Sciatic nerve (tissue), 1 donor: Measurements from ENCODE around the gene OR4D9. TPM values are rescaled to one million over a fixed set of nuclear protein-coding genes. Genes with fewer than 3 reads are reported as not detected.

Experiments used
- total RNA-seq: library from RNA; stranded (reverse); fragmentation: NEBNext Ultra II Directional; extraction: Animal tissue kit (Norgen Biotek cat#: 25700); gene quantifications from one replicate; pipeline ENCODE4 v1.2.1, GENCODE V29; 2021
- donor health status: DM: no; HTN: no; CAD: no.

The OR4D9 gene
- total RNA-seq, 1 donor from 2014 or later: not detected

Other genes starting within 250 kb of the OR4D9 start
- gene OR5AN1, start 152.6 kb upstream of the OR4D9 start, total RNA-seq: not detected
- not detected for gene OR5A2, start 85.1 kb upstream of the OR4D9 start, total RNA-seq
- gene OR5A1, start 75.1 kb upstream of the OR4D9 start, total RNA-seq: not detected
- gene OR4D6, start 54.6 kb upstream of the OR4D9 start, total RNA-seq: not detected
- not detected for gene OR4D10, start 38.2 kb upstream of the OR4D9 start, total RNA-seq
- not detected for gene OR4D11, start 8.0 kb upstream of the OR4D9 start, total RNA-seq
- 45.5 TPM for gene OSBP, start 104.2 kb downstream of the OR4D9 start, total RNA-seq
- gene PATL1, start 157.5 kb downstream of the OR4D9 start, total RNA-seq: 37.4 TPM
- gene OR10V1, start 202.3 kb downstream of the OR4D9 start, total RNA-seq: not detected
- 19.3 TPM for gene STX3, start 243.8 kb downstream of the OR4D9 start, total RNA-seq